Endothelial cell of umbilical vein (primary cell): ENCODE measurements around the gene SYNE1.

Experiments
- CTCF ChIP-seq, 2 donors: IDR thresholded peaks; 1 replicate in 1 of 2; 2 replicates in 1 of 2; pipeline ENCODE4 v1.5.1; 2011; ENCODE audit warnings: low read length in 2 of 2, mild to moderate bottlenecking in 2 of 2, moderate library complexity in 2 of 2, control low read depth in 1 of 2, inconsistent platforms in 1 of 2, low read depth in 1 of 2; ENCODE audit not compliant: insufficient read depth in 1 of 2; ENCODE audit errors: extremely low read depth in 1 of 2
- EZH2 ChIP-seq: IDR thresholded peaks from 2 replicates; pipeline ENCODE4 v1.6.1; 2012; ENCODE audit warnings: borderline replicate concordance, low read depth, mild to moderate bottlenecking, moderate library complexity, low read length, inconsistent platforms; ENCODE audit not compliant: severe bottlenecking
- FOS ChIP-seq: IDR thresholded peaks from 2 replicates; pipeline ENCODE4 v1.6.1; 2011; ENCODE audit warnings: mild to moderate bottlenecking, low read length, moderate library complexity, borderline replicate concordance; ENCODE audit not compliant: insufficient read depth
- GATA2 ChIP-seq: IDR thresholded peaks from 2 replicates; pipeline ENCODE4 v1.7.0; 2011; ENCODE audit warnings: low read depth, mild to moderate bottlenecking, moderate library complexity, mixed read lengths, low read length; ENCODE audit not compliant: insufficient read length, insufficient read depth
- JUN ChIP-seq: IDR thresholded peaks from 2 replicates; pipeline ENCODE4 v1.6.1; 2011; ENCODE audit warnings: borderline replicate concordance, low read depth; ENCODE audit not compliant: insufficient read length, insufficient read depth
- MAX ChIP-seq: IDR thresholded peaks from 2 replicates; pipeline ENCODE4 v1.6.1; 2011; ENCODE audit not compliant: insufficient read depth, insufficient read length
- MYC ChIP-seq: IDR thresholded peaks from one replicate; pipeline ENCODE4 v1.6.1; 2011; ENCODE audit warnings: mild to moderate bottlenecking, low read depth, low read length
- POLR2A ChIP-seq: IDR thresholded peaks from 2 replicates; pipeline ENCODE4 v1.6.1; 2012; ENCODE audit warnings: low read depth, mild to moderate bottlenecking, control low read depth, low read length
- POLR2AphosphoS5 ChIP-seq: IDR thresholded peaks from 2 replicates; pipeline ENCODE4 v1.6.1; 2012; ENCODE audit warnings: low read depth, mild to moderate bottlenecking, control low read depth, low read length, moderate library complexity; ENCODE audit not compliant: insufficient read depth

GRCh38 chr6:152669895-152670294, 32.7 kb upstream of the SYNE1 start:
- TF ChIP-seq CTCF (IDR thresholded peaks at IDR 0.05; ENCODE audit: extremely low read depth in 1 of 2, insufficient read depth in 1 of 2, low read depth in 1 of 2, low read length in 2 of 2) (peak; percentile 8 to 22), POLR2AphosphoS5 (no peak), POLR2A (no peak), JUN (no peak), EZH2 (no peak), MAX (no peak), GATA2 (no peak), MYC (no peak), FOS (no peak)
